ENCODE results near the gene KRTAP5-8.
"Not testable (repeated sequence)": the region's sequence is repeated elsewhere in the genome, so short reads cannot be mapped to it uniquely, and the experiment has no call there.

The KRTAP5-8 gene

DNA sequence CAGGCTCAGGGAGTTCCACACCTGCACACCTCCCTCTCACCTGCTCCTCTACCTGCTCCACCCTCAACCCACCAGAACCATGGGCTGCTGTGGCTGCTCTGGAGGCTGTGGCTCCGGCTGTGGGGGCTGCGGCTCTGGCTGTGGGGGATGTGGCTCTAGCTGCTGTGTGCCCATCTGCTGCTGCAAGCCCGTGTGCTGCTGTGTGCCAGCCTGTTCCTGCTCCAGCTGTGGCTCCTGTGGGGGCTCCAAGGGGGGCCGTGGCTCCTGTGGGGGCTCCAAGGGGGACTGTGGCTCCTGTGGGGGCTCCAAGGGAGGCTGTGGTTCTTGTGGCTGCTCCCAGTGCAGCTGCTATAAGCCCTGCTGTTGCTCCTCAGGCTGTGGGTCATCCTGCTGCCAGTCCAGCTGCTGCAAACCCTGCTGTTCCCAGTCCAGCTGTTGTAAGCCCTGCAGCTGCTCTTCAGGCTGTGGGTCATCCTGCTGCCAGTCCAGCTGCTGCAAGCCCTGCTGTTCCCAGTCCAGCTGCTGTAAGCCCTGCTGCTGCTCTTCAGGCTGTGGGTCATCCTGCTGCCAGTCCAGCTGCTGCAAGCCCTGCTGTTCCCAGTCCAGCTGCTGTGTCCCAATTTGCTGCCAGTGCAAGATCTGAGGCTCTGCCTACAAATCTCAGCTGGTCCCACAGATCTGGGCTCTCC is at the start of gene KRTAP5-8:
TSS of gene KRTAP5-8 (plus strand) at position 49 of the 689 bp plus-strand sequence. CDS start at position 80, 31 bp downstream.
- not testable (repeated sequence) for DNase-seq (ENCODE audit: low spot score)

GRCh38 chr11:71488681-71489270 is 49.0 kb upstream of the KRTAP5-8 start:
- DNase-seq (ENCODE audit: low spot score), result no peak

GRCh38 chr11:71489311-71490043 is 48.3 kb upstream of the KRTAP5-8 start:
- no peak for DNase-seq (ENCODE audit: low spot score)

GRCh38 chr11:71490044-71490730 is 47.6 kb upstream of the KRTAP5-8 start:
- no peak for DNase-seq (ENCODE audit: low spot score)

- no peak for DNase-seq (ENCODE audit: low spot score)
Measured at GRCh38 chr11:71490731-71491390, 47.0 kb upstream of the KRTAP5-8 start.

GRCh38 chr11:71491531-71491930 is 46.3 kb upstream of the KRTAP5-8 start:
- no peak for DNase-seq (ENCODE audit: low spot score)

- no peak for DNase-seq (ENCODE audit: low spot score)
Measured at GRCh38 chr11:71491940-71492339, 45.9 kb upstream of the KRTAP5-8 start.

- no peak for DNase-seq (ENCODE audit: low spot score)
Measured at GRCh38 chr11:71495286-71496230, 42.3 kb upstream of the KRTAP5-8 start.

GRCh38 chr11:71496421-71496820 is 41.4 kb upstream of the KRTAP5-8 start:
- no peak for DNase-seq (ENCODE audit: low spot score)

DNA sequence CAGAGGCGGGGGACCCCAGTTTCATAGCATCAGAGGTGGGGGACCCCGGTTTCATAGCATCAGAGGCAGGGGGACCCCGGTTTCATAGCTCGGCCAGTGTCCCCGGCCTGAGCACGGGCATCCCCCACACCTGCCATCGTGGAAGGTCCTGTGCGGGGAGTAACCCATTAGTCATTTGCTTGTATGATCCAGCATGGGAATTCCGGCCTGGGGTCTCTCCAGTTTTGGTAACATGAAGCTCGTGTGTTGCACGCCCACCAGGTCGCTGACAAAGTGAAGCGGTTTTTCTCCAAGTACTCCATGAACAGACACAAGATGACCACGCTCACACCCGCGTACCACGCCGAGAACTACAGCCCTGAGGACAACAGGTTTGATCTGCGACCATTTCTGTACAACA is 39.7 kb upstream of the KRTAP5-8 start:
- DNase-seq (ENCODE audit: low spot score), result no peak

DNA sequence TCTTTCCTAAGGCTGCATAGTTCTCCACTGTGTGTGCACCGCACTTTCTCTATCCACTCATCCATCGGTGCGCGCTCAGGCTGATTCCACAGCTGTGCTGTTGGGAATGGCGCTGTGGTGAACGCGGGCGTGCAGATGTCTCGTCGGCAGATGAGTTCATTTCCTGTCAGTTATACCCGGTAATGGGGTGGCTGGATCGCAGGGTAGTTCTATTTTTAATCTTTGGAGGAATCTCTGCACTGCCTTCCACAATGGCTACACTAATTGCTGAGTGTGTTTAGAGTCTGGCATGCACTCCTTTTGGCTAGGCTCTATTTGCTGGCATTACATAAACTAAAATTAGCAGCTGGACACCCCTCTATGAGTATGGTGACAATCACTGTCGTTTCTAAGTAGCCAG is 38.7 kb upstream of the KRTAP5-8 start:
- DNase-seq (ENCODE audit: low spot score), result no peak

GRCh38 chr11:71499546-71499945 is 38.3 kb upstream of the KRTAP5-8 start:
- DNase-seq (ENCODE audit: low spot score), result no peak

DNA sequence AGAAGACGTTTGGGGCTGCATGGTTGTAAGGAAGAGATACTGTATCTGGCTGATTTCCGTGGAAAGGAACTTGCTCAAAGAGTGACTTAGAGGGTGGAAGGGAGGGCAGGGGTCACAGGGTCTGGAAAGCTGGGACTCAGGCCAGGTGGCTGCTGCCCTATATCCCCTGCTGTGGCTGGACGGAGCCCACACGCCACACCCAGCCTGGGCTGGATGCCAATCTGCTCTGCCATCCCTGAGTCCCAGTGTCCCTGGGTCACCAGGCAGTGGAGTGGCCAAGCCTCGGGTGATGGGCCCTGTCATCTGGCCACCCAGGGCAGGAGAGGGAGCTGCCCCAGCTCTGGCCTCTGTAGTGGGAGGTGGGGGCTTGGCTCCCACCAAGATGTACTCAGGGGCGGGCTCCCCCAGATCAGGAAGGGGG is 37.2 kb upstream of the KRTAP5-8 start:
- DNase-seq (ENCODE audit: low spot score), result no peak

- DNase-seq (ENCODE audit: low spot score), result no peak
Measured at GRCh38 chr11:71501071-71501985, 36.5 kb upstream of the KRTAP5-8 start.

- DNase-seq (ENCODE audit: low spot score), result no peak
Measured at GRCh38 chr11:71502026-71502425, 35.8 kb upstream of the KRTAP5-8 start.

GRCh38 chr11:71502871-71503435 is 34.9 kb upstream of the KRTAP5-8 start:
- DNase-seq (ENCODE audit: low spot score), result no peak

DNA sequence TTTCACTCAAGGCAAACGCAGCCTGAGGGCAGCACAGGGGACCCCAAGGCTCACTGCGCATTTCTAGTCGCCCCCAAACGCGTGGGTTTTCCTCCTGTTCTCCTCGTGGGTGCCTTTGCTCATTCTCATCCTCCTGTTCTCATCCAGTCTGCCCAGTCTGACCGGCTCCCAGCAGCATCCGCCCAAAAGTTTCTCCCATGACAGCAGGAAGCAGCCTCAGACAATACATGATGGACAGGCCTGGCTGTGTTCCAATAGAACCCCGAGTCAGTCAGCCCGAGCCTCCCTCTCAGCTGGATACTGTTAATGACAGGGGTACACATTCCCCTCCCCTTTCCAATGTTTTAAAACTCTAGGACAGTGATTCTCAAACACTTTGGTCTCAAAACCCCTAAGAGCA is 33.3 kb upstream of the KRTAP5-8 start:
- DNase-seq (ENCODE audit: low spot score), result peak; percentile 45

- DNase-seq (ENCODE audit: low spot score), result no peak
Measured at GRCh38 chr11:71505001-71505400, 32.8 kb upstream of the KRTAP5-8 start.

DNA sequence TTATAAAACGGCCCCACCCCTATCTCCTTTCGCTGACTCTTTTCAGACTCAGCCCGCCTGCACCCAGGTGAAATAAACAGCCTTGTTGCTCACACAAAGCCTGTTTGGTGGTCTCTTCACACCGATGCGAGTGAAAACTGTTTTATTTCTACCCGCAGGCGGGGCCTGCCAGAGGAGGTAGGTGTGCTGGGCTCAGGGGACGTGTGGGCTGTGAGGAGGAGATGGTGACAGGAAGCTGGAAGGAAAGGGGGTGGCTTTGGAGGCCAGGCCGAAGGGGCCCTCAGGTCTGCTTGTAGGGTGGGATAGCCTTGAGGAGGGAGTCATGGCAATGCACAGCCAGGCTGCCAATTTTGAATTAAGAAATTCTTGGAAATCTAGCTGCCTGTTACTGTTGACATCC is 32.0 kb upstream of the KRTAP5-8 start:
- no peak for DNase-seq (ENCODE audit: low spot score)
